Breast epithelium (tissue), 3 donors: ENCODE results near the gene P3H4.

Experiments used
- CTCF ChIP-seq, 3 donors: fragments of 450-650 bp; IDR thresholded peaks; one replicate each; pipeline ENCODE4 v1.5.1; 2016 to 2017; ENCODE audit warnings: antibody characterized with exemption in 3 of 3, mild to moderate bottlenecking in 3 of 3, moderate library complexity in 3 of 3
- POLR2A ChIP-seq: fragments of 450-650 bp; IDR thresholded peaks from one replicate; pipeline ENCODE4 v1.6.1; 2016; ENCODE audit warnings: antibody characterized with exemption, mild to moderate bottlenecking, moderate library complexity
- POLR2AphosphoS5 ChIP-seq, 3 donors: sonication (generic); formaldehyde crosslinking; IDR thresholded peaks; one replicate each; pipeline ENCODE4 v1.6.1; 2017; ENCODE audit warnings: antibody characterized with exemption in 3 of 3

- TF ChIP-seq POLR2A, result no peak
- TF ChIP-seq POLR2AphosphoS5 (IDR thresholded peaks at IDR 0.05), result no peak
- no peak for TF ChIP-seq CTCF (IDR thresholded peaks at IDR 0.05)
Observed at GRCh38 chr17:41844971-41845370, 33.2 kb upstream of the P3H4 start.
